Cardiac atrium fibroblast (primary cell): ENCODE data around the gene GNG14. TPM values are rescaled to one million over a fixed set of nuclear protein-coding genes. Genes with fewer than 3 reads are reported as not detected.

Experiments used
- total RNA-seq: library from RNA; depleted of rRNA; stranded (reverse); fragments of >200 nt; gene quantifications from 2 replicates; pipeline ENCODE4 v1.2.3, GENCODE V29; 2015

GNG14 gene
- not detected in 2 replicates for total RNA-seq

GRCh38 chr19:12687496-12688196, at the start of gene GNG14:
GNG14 (plus strand) TSS chr19:12687998; CDS start chr19:12688049, 51 bp downstream.

GRCh38 chr19:12666265-12667048, 21.3 kb upstream of the GNG14 start, which contains the start of the genes MAN2B1 and WDR83:
MAN2B1 (minus strand) TSS chr19:12666742; CDS start chr19:12666701, 41 bp downstream.
WDR83 (plus strand) TSS chr19:12666807; CDS start chr19:12669791, 2,984 bp downstream.

GRCh38 chr19:12681074-12681987, 6.5 kb upstream of the GNG14 start, which contains the start of gene DHPS:
DHPS (minus strand) TSS chr19:12681880; CDS start chr19:12681766, 114 bp downstream.

GRCh38 chr19:12696366-12697335, 8.9 kb downstream of the GNG14 start, which contains the start of gene FBXW9:
FBXW9 (minus strand) TSS chr19:12696631; CDS start chr19:12696581, 50 bp downstream.

GRCh38 chr19:12723641-12724426, 36.0 kb downstream of the GNG14 start, which contains the start of gene TNPO2:
TNPO2 (minus strand) TSS chr19:12723932; CDS start chr19:12720977, 2,955 bp downstream.

GRCh38 chr19:12736995-12737834, 49.4 kb downstream of the GNG14 start, which contains the start of gene GET3:
GET3 (plus strand) TSS chr19:12737497; CDS start chr19:12737506, 9 bp downstream.

Other genes starting within 250 kb of the GNG14 start
- 0.36 and 2.3 TPM in 2 replicates for gene ZNF443, start 247.0 kb upstream of the GNG14 start, total RNA-seq
- gene ZNF709, start 203.2 kb upstream of the GNG14 start, total RNA-seq, result 2.5 and 2.6 TPM in 2 replicates
- gene ZNF564, start 136.5 kb upstream of the GNG14 start, total RNA-seq, result 3.1 and 7.0 TPM in 2 replicates
- 4.7 and 7.1 TPM in 2 replicates for gene ZNF490, start 77.2 kb upstream of the GNG14 start, total RNA-seq
- gene ZNF791, start 77.1 kb upstream of the GNG14 start, total RNA-seq, result 6.3 and 6.9 TPM in 2 replicates
- gene MAN2B1, start 21.3 kb upstream of the GNG14 start, total RNA-seq, result 75.3 and 96.9 TPM in 2 replicates
- 5.7 and 6.1 TPM in 2 replicates for gene WDR83, start 21.2 kb upstream of the GNG14 start, total RNA-seq
- gene DHPS, start 6.1 kb upstream of the GNG14 start, total RNA-seq, result 52.3 and 60.5 TPM in 2 replicates
- 7.0 and 10.0 TPM in 2 replicates for gene FBXW9, start 8.6 kb downstream of the GNG14 start, total RNA-seq
- gene TNPO2, start 35.9 kb downstream of the GNG14 start, total RNA-seq, result 29.5 and 37.2 TPM in 2 replicates
- gene TRIR, start 46.7 kb downstream of the GNG14 start, total RNA-seq, result 307 and 330 TPM in 2 replicates
- gene GET3, start 49.5 kb downstream of the GNG14 start, total RNA-seq, result 62.5 and 74.4 TPM in 2 replicates
- not detected in 2 replicates for gene BEST2, start 63.8 kb downstream of the GNG14 start, total RNA-seq
- 11.7 and 22.7 TPM in 2 replicates for gene HOOK2, start 87.6 kb downstream of the GNG14 start, total RNA-seq
- 265 and 362 TPM in 2 replicates for gene JUNB, start 103.5 kb downstream of the GNG14 start, total RNA-seq
- 292 and 317 TPM in 2 replicates for gene PRDX2, start 113.8 kb downstream of the GNG14 start, total RNA-seq
- gene THSD8, start 114.1 kb downstream of the GNG14 start, total RNA-seq, result not detected in 2 replicates
- gene RNASEH2A, start 118.6 kb downstream of the GNG14 start, total RNA-seq, result 4.4 and 7.4 TPM in 2 replicates
- not detected in 2 replicates for gene RTBDN, start 146.6 kb downstream of the GNG14 start, total RNA-seq
- gene MAST1, start 150.5 kb downstream of the GNG14 start, total RNA-seq, result 0.32 TPM in 1 of 2 replicates, not detected in the other
- gene DNASE2, start 193.5 kb downstream of the GNG14 start, total RNA-seq, result 38.8 and 48.1 TPM in 2 replicates
- not detected in 2 replicates for gene KLF1, start 199.2 kb downstream of the GNG14 start, total RNA-seq
- gene GCDH, start 203.2 kb downstream of the GNG14 start, total RNA-seq, result 48.1 and 54.3 TPM in 2 replicates
- 0.16 TPM in 1 of 2 replicates, not detected in the other for gene SYCE2, start 231.3 kb downstream of the GNG14 start, total RNA-seq
- gene FARSA, start 245.7 kb downstream of the GNG14 start, total RNA-seq, result 48.0 and 52.2 TPM in 2 replicates